HCT116 (cell line): ENCODE results near the gene GCN1. TPM values are rescaled to one million over a fixed set of nuclear protein-coding genes. Genes with fewer than 3 reads are reported as not detected.

Source experiments
- ATAC-seq: fragments of 200-7000 bp; cut with Tn5 transposase; 2 replicates; pipeline ENCODE4 v1.9.1; 2020; ENCODE audit warnings: mild to moderate bottlenecking, moderate library complexity
- BruUV-seq: library from RNA; stranded (reverse); fragments of 400-500 nt; replicated peaks from 2 replicates; lab custom pipeline; 2021; lab: Mats Ljungman, UMichigan
- CTCF ChIA-PET: fragments of 300-600 bp; sonication (Branson Sonifier 250); formaldehyde crosslinking; loops from one replicate; lab custom pipeline; 2021; ENCODE audit warnings: antibody characterized with exemption; lab: Charles Lee
- POLR2A ChIA-PET: fragments of 300-600, 350-600 bp; sonication (Branson Sonifier 250); formaldehyde crosslinking; loops from one replicate; lab custom pipeline; 2021; ENCODE audit warnings: antibody characterized with exemption; lab: Charles Lee
- RAD21 ChIA-PET, 2 experiments: fragments of 300-600 bp; sonication (Branson Sonifier 250); formaldehyde crosslinking; loops; one replicate each; lab custom pipeline; 2023; ENCODE audit warnings: low total read pairs in 2 of 2; ENCODE audit not compliant: uncharacterized antibody in 2 of 2, unreplicated experiment in 2 of 2, low non-redundant PET in 1 of 2; lab: Charles Lee
- DNase-seq: peaks from one replicate; pipeline ENCODE4 v3.0.0-alpha.2; 2010; ENCODE audit warnings: low read depth, low spot score
- H2AFZ ChIP-seq: fragments of 200-600 bp; shearing (Covaris generic), sonication (generic); 2 replicates; pipeline ENCODE4 v1.6.1; 2017; ENCODE audit warnings: low read depth, mixed run types, mixed read lengths, antibody characterized with exemption, low read length; ENCODE audit not compliant: poor library complexity, severe bottlenecking
- H3K27ac ChIP-seq: 2 replicates; pipeline ENCODE4 v1.5.1; 2012; ENCODE audit warnings: low read depth, low read length
- H3K27me3 ChIP-seq: fragments of 200-600 bp; sonication (generic); 2 replicates; pipeline ENCODE4 v1.6.1; 2016; ENCODE audit warnings: mixed run types, low read length, mixed read lengths; ENCODE audit not compliant: insufficient read depth
- H3K36me3 ChIP-seq, 2 experiments: fragments of 200-500 bp in 1 of 2; fragments of 200-600 bp in 1 of 2; sonication (Bioruptor generic) in 1 of 2; sonication (generic) in 1 of 2; 2 replicates each; pipeline versions ENCODE4 v1.5.1 to v1.6.1; 2014 to 2016; ENCODE audit warnings: low read length in 2 of 2, inconsistent platforms in 1 of 2, mixed read lengths in 1 of 2, mixed run types in 1 of 2; ENCODE audit not compliant: insufficient read depth in 2 of 2, control insufficient read depth in 1 of 2
- H3K4me1 ChIP-seq, 2 experiments: fragments of 200-600 bp in 1 of 2; sonication (generic) in 1 of 2; 2 replicates each; pipeline versions ENCODE4 v1.5.1 to v1.6.1; 2012 to 2017; ENCODE audit warnings: low read length in 2 of 2, inconsistent platforms in 1 of 2, mild to moderate bottlenecking in 1 of 2, mixed read lengths in 1 of 2, mixed run types in 1 of 2, moderate library complexity in 1 of 2; ENCODE audit not compliant: insufficient read depth in 2 of 2, control insufficient read depth in 1 of 2
- H3K4me2 ChIP-seq: fragments of 200-600 bp; sonication (generic); 2 replicates; pipeline ENCODE4 v1.6.1; 2017; ENCODE audit warnings: mixed run types, low read length, mixed read lengths
- H3K4me3 ChIP-seq, 2 experiments: fragments of 200-600 bp in 1 of 2; sonication (generic) in 1 of 2; replicated peaks in 1 of 2; 2 replicates each; pipeline ENCODE4 v1.5.1; 2011 to 2016; ENCODE audit warnings: low read length in 2 of 2, control low read depth in 1 of 2, low read depth in 1 of 2, mild to moderate bottlenecking in 1 of 2, mixed read lengths in 1 of 2, mixed run types in 1 of 2
- H3K79me2 ChIP-seq: fragments of 200-600 bp; sonication (generic); 2 replicates; pipeline ENCODE4 v1.6.1; 2017; ENCODE audit warnings: mild to moderate bottlenecking, mixed run types, low read length, moderate library complexity, mixed read lengths; ENCODE audit not compliant: insufficient read depth
- H3K9ac ChIP-seq: fragments of 200-600 bp; sonication (generic); 2 replicates; pipeline ENCODE4 v1.6.1; 2016; ENCODE audit warnings: low read length, mixed read lengths
- H3K9me2 ChIP-seq: fragments of 200-600 bp; sonication (generic), shearing (Covaris generic); 2 replicates; pipeline ENCODE4 v1.6.1; 2017; ENCODE audit warnings: mixed run types, mild to moderate bottlenecking, moderate library complexity; ENCODE audit not compliant: insufficient read depth
- H3K9me3 ChIP-seq, 2 experiments: fragments of 200-500 bp in 1 of 2; fragments of 200-600 bp in 1 of 2; sonication (Bioruptor generic) in 1 of 2; sonication (generic) in 1 of 2; 2 replicates each; pipeline ENCODE4 v1.6.1; 2014 to 2017; ENCODE audit warnings: low read length in 2 of 2, mixed read lengths in 2 of 2, inconsistent platforms in 1 of 2, low read depth in 1 of 2, mild to moderate bottlenecking in 1 of 2, mixed run types in 1 of 2, moderate library complexity in 1 of 2; ENCODE audit not compliant: control insufficient read depth in 1 of 2, insufficient read depth in 1 of 2
- H4K20me1 ChIP-seq: fragments of 200-600 bp; sonication (generic), shearing (Covaris generic); 2 replicates; pipeline ENCODE4 v1.6.1; 2017; ENCODE audit warnings: mixed run types, mild to moderate bottlenecking, moderate library complexity; ENCODE audit not compliant: insufficient read depth
- CBX3 ChIP-seq: IDR thresholded peaks from 2 replicates; pipeline ENCODE4 v1.6.1; 2012; ENCODE audit warnings: low read depth
- EZH2 ChIP-seq: fragments of 200-600 bp; sonication (generic); IDR thresholded peaks from 2 replicates; pipeline ENCODE4 v1.6.1; 2017; ENCODE audit warnings: antibody characterized with exemption, mixed run types
- EZH2phosphoT487 ChIP-seq: fragments of 200-600 bp; IDR thresholded peaks from 2 replicates; pipeline ENCODE4 v1.6.1; 2018; ENCODE audit warnings: antibody characterized with exemption, borderline replicate concordance
- FOSL1 ChIP-seq: IDR thresholded peaks from 2 replicates; pipeline ENCODE4 v1.6.1; 2012; ENCODE audit warnings: low read depth
- RAD21 ChIP-seq: IDR thresholded peaks from 2 replicates; pipeline ENCODE4 v1.6.1; 2012; ENCODE audit warnings: low read depth, mild to moderate bottlenecking
- SP1 ChIP-seq: IDR thresholded peaks from 2 replicates; pipeline ENCODE4 v1.6.1; 2012; ENCODE audit warnings: low read depth
- YY1 ChIP-seq: IDR thresholded peaks from 2 replicates; pipeline ENCODE4 v1.6.1; 2011; ENCODE audit warnings: low read length, low read depth, moderate library complexity, mild to moderate bottlenecking; ENCODE audit not compliant: insufficient replicate concordance; ENCODE audit errors: extremely low read depth
- ZNF274 ChIP-seq: fragments of 200-500 bp; sonication (Bioruptor generic); IDR thresholded peaks from 2 replicates; pipeline ENCODE4 v1.6.1; 2014; ENCODE audit warnings: mild to moderate bottlenecking, low read depth, low read length, inconsistent platforms
- intact Hi-C: fragments of 100-400 bp; cut with micrococcal nuclease; formaldehyde crosslinking; loops from 2 replicates; pipeline ENCODE4 v1.10.0; 2022
- total RNA-seq: library from RNA; stranded (reverse); gene quantifications from one replicate; pipeline ENCODE4 v1.2.1, GENCODE V29; 2021; ENCODE audit not compliant: unreplicated experiment
- TF ChIP-seq, protein P1 (sequence below): IDR thresholded peaks from 2 replicates; pipeline ENCODE4 v1.6.1; 2012
- TF ChIP-seq, protein P2 (sequence below): IDR thresholded peaks from 2 replicates; pipeline ENCODE4 v1.6.1; 2012
- TF ChIP-seq, protein P3 (sequence below): IDR thresholded peaks from 2 replicates; pipeline ENCODE4 v1.6.1; 2011; ENCODE audit warnings: mild to moderate bottlenecking, low read length, moderate library complexity; ENCODE audit not compliant: insufficient replicate concordance; ENCODE audit errors: extremely low read depth

GCN1 gene
- total RNA-seq, 1 experiment from 2014 or later: 184 TPM

DNA sequence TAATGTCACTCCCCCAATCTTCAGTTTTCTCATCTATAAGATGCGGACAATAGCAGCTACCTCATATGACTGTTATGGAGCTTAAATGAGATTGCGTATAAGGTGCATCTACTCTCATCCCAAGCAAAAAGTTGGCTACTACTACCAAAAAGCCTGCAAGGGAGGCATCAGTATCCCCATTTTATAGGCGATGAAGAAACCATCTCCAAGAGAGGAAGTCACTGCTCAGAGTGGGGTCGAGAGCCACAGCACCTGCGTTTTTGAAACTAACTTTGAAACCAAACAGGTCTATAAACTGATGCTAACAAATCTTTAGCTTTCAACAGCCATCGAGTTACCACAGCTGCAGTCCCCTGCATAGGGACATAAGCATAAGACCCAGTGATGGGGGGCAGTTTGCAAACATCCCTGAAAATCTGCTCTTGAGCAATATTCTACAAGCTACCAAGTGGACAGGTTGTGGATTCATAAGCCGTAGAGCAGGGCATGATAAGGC lies 3.5 kb downstream of the GCN1 start:
- no peak for ATAC-seq

DNA sequence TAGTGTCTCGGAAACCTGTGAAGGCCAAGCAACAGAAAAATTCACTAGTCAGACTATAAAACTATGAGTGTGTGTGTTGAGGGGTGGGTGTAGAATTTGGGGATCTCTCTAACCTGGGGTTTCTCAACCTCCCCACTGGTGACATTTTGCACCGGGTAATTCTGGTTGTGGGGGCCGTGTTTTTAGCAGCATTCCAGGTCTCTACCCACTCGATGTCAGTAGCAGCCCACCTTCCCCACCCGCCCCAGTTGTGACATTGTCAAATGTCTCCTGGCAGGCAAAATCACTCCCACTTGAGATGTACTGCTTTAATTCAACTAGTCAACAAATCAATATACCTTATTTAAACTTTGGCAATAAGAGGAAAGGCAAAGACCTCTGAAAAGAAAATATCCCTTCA lies 4.1 kb downstream of the GCN1 start:
- intact Hi-C loops: no loop called here
- Histone ChIP-seq H3K27ac (no peak overlapping the region), H4K20me1 (peaks cover 10% of the 10 kb centered on the region; the same call in 1 of the 2 replicates), H3K4me3 (no peak overlapping the region), H3K36me3 (peaks cover 31 to 32% of the 10 kb centered on the region in 2 experiments), H3K9me2 (no peaks in the 10 kb centered on the region), H3K4me1 (peaks cover 2 to 11% of the 10 kb centered on the region in 2 experiments; a peak in 3 of 4 replicates), H3K79me2 (peaks cover 96% of the 10 kb centered on the region), H3K9ac (no peak overlapping the region), H2AFZ (no peak overlapping the region), H3K4me2 (no peak overlapping the region)
- CTCF ChIA-PET: no interaction called here
- RAD21 ChIA-PET: no interaction called here
- DNase-seq: no peak
- no TSS peak for BruUV-seq
- POLR2A ChIA-PET: interaction anchor here (4.8 kb wide), 1 partner anchor 11 kb away, joined by 31 read pairs; the partner anchor contains the start of gene RPLP0
- no peak for ATAC-seq
- TF ChIP-seq, protein P1, sequence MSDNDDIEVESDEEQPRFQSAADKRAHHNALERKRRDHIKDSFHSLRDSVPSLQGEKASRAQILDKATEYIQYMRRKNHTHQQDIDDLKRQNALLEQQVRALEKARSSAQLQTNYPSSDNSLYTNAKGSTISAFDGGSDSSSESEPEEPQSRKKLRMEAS: no peak
- TF ChIP-seq FOSL1: no peak
- TF ChIP-seq, protein P2, sequence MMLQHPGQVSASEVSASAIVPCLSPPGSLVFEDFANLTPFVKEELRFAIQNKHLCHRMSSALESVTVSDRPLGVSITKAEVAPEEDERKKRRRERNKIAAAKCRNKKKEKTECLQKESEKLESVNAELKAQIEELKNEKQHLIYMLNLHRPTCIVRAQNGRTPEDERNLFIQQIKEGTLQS: no peak
- TF ChIP-seq, all 23 proteins: peak for 0
- Histone ChIP-seq H3K27me3 (no peaks in the 10 kb centered on the region), H3K9me3 (no peaks in the 10 kb centered on the region)

More for the DNA sequence above, 3.5 kb downstream of the GCN1 start:
- POLR2A ChIA-PET: interaction anchor here (0.6 to 4.8 kb wide), 4 partner anchors 11 to 1349 kb away, joined by 3 to 31 read pairs (median 4); partner anchors contain the start of genes RNU4-1 and RPLP0
- DNase-seq: no peak
- H3K4me1 ChIP-seq: peaks cover 5 to 17% of the 10 kb centered on the region in 2 experiments; a peak in 3 of 4 replicates
- H3K4me3 ChIP-seq: no peak overlapping the region
- CTCF ChIA-PET: no interaction called here
- H3K36me3 ChIP-seq: peaks cover 28 to 30% of the 10 kb centered on the region in 2 experiments
- H3K9ac ChIP-seq: no peak overlapping the region
- no peak overlapping the region for H2AFZ ChIP-seq
- H3K27me3 ChIP-seq: no peaks in the 10 kb centered on the region
- no peak overlapping the region for H3K4me2 ChIP-seq
- no TSS peak for BruUV-seq
- no peaks in the 10 kb centered on the region for H3K9me3 ChIP-seq
- peaks cover 89% of the 10 kb centered on the region for H3K79me2 ChIP-seq
- H3K27ac ChIP-seq: no peak overlapping the region
- peaks cover 10% of the 10 kb centered on the region; the same call in 1 of the 2 replicates for H4K20me1 ChIP-seq
- RAD21 ChIA-PET: no interaction called here
- no peaks in the 10 kb centered on the region for H3K9me2 ChIP-seq
- no peak for TF ChIP-seq RAD21
- no peak for TF ChIP-seq FOSL1
- no peak for TF ChIP-seq ZNF274
- no peak for TF ChIP-seq SP1
- TF ChIP-seq EZH2: no peak
- TF ChIP-seq, protein P3, sequence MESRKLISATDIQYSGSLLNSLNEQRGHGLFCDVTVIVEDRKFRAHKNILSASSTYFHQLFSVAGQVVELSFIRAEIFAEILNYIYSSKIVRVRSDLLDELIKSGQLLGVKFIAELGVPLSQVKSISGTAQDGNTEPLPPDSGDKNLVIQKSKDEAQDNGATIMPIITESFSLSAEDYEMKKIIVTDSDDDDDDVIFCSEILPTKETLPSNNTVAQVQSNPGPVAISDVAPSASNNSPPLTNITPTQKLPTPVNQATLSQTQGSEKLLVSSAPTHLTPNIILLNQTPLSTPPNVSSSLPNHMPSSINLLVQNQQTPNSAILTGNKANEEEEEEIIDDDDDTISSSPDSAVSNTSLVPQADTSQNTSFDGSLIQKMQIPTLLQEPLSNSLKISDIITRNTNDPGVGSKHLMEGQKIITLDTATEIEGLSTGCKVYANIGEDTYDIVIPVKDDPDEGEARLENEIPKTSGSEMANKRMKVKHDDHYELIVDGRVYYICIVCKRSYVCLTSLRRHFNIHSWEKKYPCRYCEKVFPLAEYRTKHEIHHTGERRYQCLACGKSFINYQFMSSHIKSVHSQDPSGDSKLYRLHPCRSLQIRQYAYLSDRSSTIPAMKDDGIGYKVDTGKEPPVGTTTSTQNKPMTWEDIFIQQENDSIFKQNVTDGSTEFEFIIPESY: no peak
- no peak for TF ChIP-seq EZH2phosphoT487
- no peak for TF ChIP-seq YY1
- no peak for TF ChIP-seq CBX3
- intact Hi-C loops: no loop called here
